H1 (cell line): ENCODE measurements around the gene LYZ. TPM values are rescaled to one million over a fixed set of nuclear protein-coding genes. Genes with fewer than 3 reads are reported as not detected.

ENCODE experiments used
- CTCF ChIA-PET: fragments of 300-600 bp; sonication (Branson Sonifier 250); formaldehyde crosslinking; loops from one replicate; lab custom pipeline; 2021; ENCODE audit not compliant: partially characterized antibody; lab: Charles Lee
- POLR2A ChIA-PET: fragments of 300-600 bp; sonication (Branson Sonifier 250); formaldehyde crosslinking; loops from one replicate; lab custom pipeline; 2021; ENCODE audit warnings: inconsistent platforms; ENCODE audit not compliant: partially characterized antibody; lab: Charles Lee
- DNase-seq, 2 experiments: peaks; one replicate each; pipeline versions ENCODE4 v3.0.0 to v3.0.0-alpha.2; 2010 to 2022; ENCODE audit warnings: low spot score in 2 of 2, low read depth in 1 of 2, mixed read lengths in 1 of 2
- FAIRE-seq: peaks from 2 replicates; lab custom pipeline; 2011; peaks lifted over from hg19 to GRCh38; lab: Jason Lieb, UNC
- H2AFZ ChIP-seq: 2 replicates; pipeline ENCODE4 v1.8.1; 2012; ENCODE audit warnings: low read length, inconsistent platforms
- H2AK5ac ChIP-seq: 2 replicates; pipeline ENCODE4 v1.6.1; 2013; ENCODE audit warnings: low read depth, low read length
- H2BK120ac ChIP-seq: replicated peaks from 2 replicates; pipeline ENCODE3; 2013; ENCODE audit warnings: low read depth, low read length, inconsistent platforms
- H2BK12ac ChIP-seq: 2 replicates; pipeline ENCODE4 v1.6.1; 2013; ENCODE audit warnings: low read depth, low read length
- H2BK15ac ChIP-seq: 2 replicates; pipeline ENCODE4 v1.6.1; 2013; ENCODE audit warnings: low read length
- H2BK20ac ChIP-seq: 2 replicates; pipeline ENCODE4 v1.6.1; 2013; ENCODE audit warnings: low read length
- H2BK5ac ChIP-seq: 2 replicates; pipeline ENCODE4 v1.6.1; 2013; ENCODE audit warnings: low read depth, low read length
- H3K14ac ChIP-seq: 2 replicates; pipeline ENCODE4 v1.6.1; 2013; ENCODE audit warnings: inconsistent platforms; ENCODE audit not compliant: insufficient read length
- H3K18ac ChIP-seq: 2 replicates; pipeline ENCODE4 v1.6.1; 2013; ENCODE audit warnings: low read length; ENCODE audit errors: extremely low read depth
- H3K23ac ChIP-seq: 2 replicates; pipeline ENCODE4 v1.6.1; 2013; ENCODE audit warnings: inconsistent platforms; ENCODE audit not compliant: insufficient read length
- H3K23me2 ChIP-seq: 2 replicates; pipeline ENCODE4 v1.6.1; 2013; ENCODE audit warnings: low read depth, low read length
- H3K27ac ChIP-seq: 2 replicates; pipeline ENCODE4 v1.6.1; 2011; ENCODE audit warnings: low read depth, low read length, inconsistent platforms
- H3K27me3 ChIP-seq, 4 experiments: replicated peaks in 1 of 4; 1 replicate in 1 of 4; 2 replicates in 3 of 4; pipeline versions ENCODE4 v1.6.1 to v1.8.1; 2011 to 2013; ENCODE audit warnings: low read length in 3 of 4, mild to moderate bottlenecking in 3 of 4, inconsistent platforms in 2 of 4, mixed read lengths in 2 of 4, moderate library complexity in 1 of 4; ENCODE audit not compliant: control insufficient read depth in 3 of 4, insufficient read depth in 3 of 4; ENCODE audit errors: extremely low read depth in 1 of 4
- H3K36me3 ChIP-seq, 4 experiments: 2 replicates each; pipeline versions ENCODE4 v1.6.1 to v1.8.1; 2011 to 2013; ENCODE audit warnings: mild to moderate bottlenecking in 4 of 4, low read length in 3 of 4, moderate library complexity in 2 of 4, control low read depth in 1 of 4, inconsistent platforms in 1 of 4; ENCODE audit not compliant: insufficient read depth in 4 of 4, control insufficient read depth in 2 of 4
- H3K4ac ChIP-seq: replicated peaks from 2 replicates; pipeline ENCODE3; 2013; ENCODE audit warnings: low read length, low read depth, mixed read lengths, inconsistent platforms; ENCODE audit not compliant: insufficient read length
- H3K4me1 ChIP-seq, 4 experiments: replicated peaks in 1 of 4; 1 replicate in 1 of 4; 2 replicates in 3 of 4; pipeline versions ENCODE4 v1.6.1 to v1.8.1; 2011 to 2013; ENCODE audit warnings: low read length in 3 of 4, inconsistent platforms in 2 of 4, mixed read lengths in 1 of 4; ENCODE audit not compliant: insufficient read depth in 4 of 4, control insufficient read depth in 3 of 4
- H3K4me2 ChIP-seq, 2 experiments: 2 replicates each; pipeline versions ENCODE4 v1.6.1 to v1.8.1; 2011 to 2013; ENCODE audit warnings: low read depth in 2 of 2, low read length in 2 of 2, control low read depth in 1 of 2, inconsistent platforms in 1 of 2, mild to moderate bottlenecking in 1 of 2; ENCODE audit not compliant: insufficient read depth in 1 of 2
- H3K4me3 ChIP-seq, 4 experiments: fragments of 200-600, 300-600 bp in 1 of 4; sonication (generic), shearing (Covaris generic), sonication (Bioruptor Twin) in 1 of 4; 2 replicates each; pipeline versions ENCODE4 v1.5.1 to v1.8.1; 2011 to 2016; ENCODE audit warnings: low read length in 4 of 4, low read depth in 3 of 4, control low read depth in 2 of 4, inconsistent platforms in 2 of 4, mild to moderate bottlenecking in 2 of 4, mixed read lengths in 1 of 4, moderate library complexity in 1 of 4; ENCODE audit not compliant: insufficient read depth in 2 of 4; ENCODE audit errors: extremely low read depth in 1 of 4
- H3K56ac ChIP-seq: replicated peaks from 2 replicates; pipeline ENCODE3; 2013; ENCODE audit warnings: low read depth, mild to moderate bottlenecking, mixed read lengths, low read length, inconsistent platforms; ENCODE audit not compliant: insufficient read length
- H3K79me1 ChIP-seq: 2 replicates; pipeline ENCODE4 v1.6.1; 2013; ENCODE audit warnings: low read depth, low read length, control low read depth
- H3K79me2 ChIP-seq, 2 experiments: 2 replicates each; pipeline versions ENCODE4 v1.6.1 to v1.8.1; 2012 to 2013; ENCODE audit warnings: low read length in 2 of 2, mild to moderate bottlenecking in 2 of 2, inconsistent platforms in 1 of 2; ENCODE audit not compliant: insufficient read depth in 2 of 2, control insufficient read depth in 1 of 2
- H3K9ac ChIP-seq, 4 experiments: replicated peaks in 1 of 4; 1 replicate in 1 of 4; 2 replicates in 3 of 4; pipeline versions ENCODE4 v1.6.1 to v1.8.1; 2011 to 2013; ENCODE audit warnings: low read depth in 3 of 4, low read length in 3 of 4, control low read depth in 2 of 4, mild to moderate bottlenecking in 2 of 4, moderate library complexity in 2 of 4, inconsistent platforms in 1 of 4; ENCODE audit errors: extremely low read depth in 1 of 4
- H3K9me3 ChIP-seq, 2 experiments: 2 replicates each; pipeline versions ENCODE4 v1.6.1 to v1.8.1; 2012 to 2013; ENCODE audit warnings: mild to moderate bottlenecking in 2 of 2, moderate library complexity in 2 of 2, control low read depth in 1 of 2, inconsistent platforms in 1 of 2, low read depth in 1 of 2, low read length in 1 of 2, mixed read lengths in 1 of 2; ENCODE audit not compliant: insufficient read depth in 2 of 2
- H4K20me1 ChIP-seq, 2 experiments: replicated peaks in 1 of 2; 2 replicates each; pipeline versions ENCODE3 to v1.8.1; 2011 to 2013; ENCODE audit warnings: inconsistent platforms in 2 of 2, low read length in 2 of 2, mild to moderate bottlenecking in 1 of 2; ENCODE audit not compliant: insufficient read depth in 2 of 2, control insufficient read depth in 1 of 2
- H4K5ac ChIP-seq: 2 replicates; pipeline ENCODE4 v1.6.1; 2013; ENCODE audit warnings: low read length, low read depth, mixed read lengths, inconsistent platforms; ENCODE audit not compliant: insufficient read length
- H4K8ac ChIP-seq: 2 replicates; pipeline ENCODE4 v1.8.0; 2013; ENCODE audit warnings: mild to moderate bottlenecking, moderate library complexity, low read length, inconsistent platforms; ENCODE audit not compliant: insufficient read depth; ENCODE audit errors: extremely low read depth
- H4K91ac ChIP-seq: replicated peaks from 2 replicates; pipeline ENCODE3; 2013; ENCODE audit warnings: low read length, mixed read lengths, inconsistent platforms; ENCODE audit not compliant: insufficient read length
- BCL11A ChIP-seq, 2 experiments: IDR thresholded peaks; one replicate each; pipeline ENCODE4 v1.6.1; 2011; ENCODE audit warnings: low read depth in 2 of 2, low read length in 2 of 2, mild to moderate bottlenecking in 2 of 2
- CBX8 ChIP-seq: fragments of 300-800, 300-1000 bp; sonication (generic); IDR thresholded peaks from 2 replicates; pipeline ENCODE4 v1.7.1; 2016; ENCODE audit warnings: low read depth, low read length, borderline replicate concordance
- GABPA ChIP-seq: IDR thresholded peaks from 2 replicates; pipeline ENCODE4 v1.6.1; 2011; ENCODE audit warnings: mild to moderate bottlenecking, low read length, moderate library complexity, borderline replicate concordance; ENCODE audit not compliant: insufficient read depth
- RAD21 ChIP-seq, 2 experiments: IDR thresholded peaks in 1 of 2; conservative IDR thresholded peaks in 1 of 2; 2 replicates each; pipeline ENCODE4 v1.6.1; 2011; ENCODE audit warnings: low read depth in 2 of 2, low read length in 2 of 2, improper control_type of control experiment in 1 of 2, inconsistent platforms in 1 of 2, mild to moderate bottlenecking in 1 of 2, moderate library complexity in 1 of 2
- SIRT6 ChIP-seq: IDR thresholded peaks from one replicate; pipeline ENCODE4 v1.7.1; 2012; ENCODE audit warnings: low read length, inconsistent platforms
- polyA plus RNA-seq, 7 experiments: library from polyadenylated mRNA; depleted of rRNA in 3 of 7; stranded (reverse) in 5 of 7; unstranded in 2 of 7; fragments of >200 nt in 5 of 7; fragments of 200-250 nt in 2 of 7; gene quantifications; 1 replicate in 5 of 7; 2 replicates in 1 of 7; 4 replicates in 1 of 7; pipeline versions ENCODE4 v1.2.1 to v1.2.3, GENCODE V29; 2011 to 2013; ENCODE audit warnings: missing spikeins in 2 of 7, mixed read lengths in 2 of 7
- total RNA-seq: library from RNA; stranded (reverse); fragmentation: NEBNext Ultra II Directional; extraction: Animal tissue kit (Norgen Biotek cat#: 25700); gene quantifications from 2 replicates; pipeline ENCODE4 v1.2.1, GENCODE V29; 2021
- TF ChIP-seq, protein P1 (sequence below): IDR thresholded peaks from 2 replicates; pipeline ENCODE4 v1.6.1; 2011; ENCODE audit warnings: low read depth, mild to moderate bottlenecking, low read length; ENCODE audit not compliant: insufficient read depth

Gene LYZ
- total and polyA plus RNA-seq, 2 of the 8 experiments (the other 6 are each of a cell fraction or from before 2014, with no cell fraction given), result not detected

GRCh38 chr12:69338936-69339335 is 9.2 kb upstream of the LYZ start:
- no peak overlapping the region for H4K91ac ChIP-seq
- no peak overlapping the region for H2AFZ ChIP-seq
- H4K5ac ChIP-seq, result no peak overlapping the region
- ChIA-PET POLR2A (no interaction called here), CTCF (interaction anchor here (0.6 to 1.4 kb wide), 2 partner anchors 48 to 53 kb away, joined by 3 to 4 read pairs; no protein-coding TSS in a partner anchor)
- H3K27me3 ChIP-seq, result no peaks in the 10 kb centered on the region
- H3K4me3 ChIP-seq, result no peak overlapping the region
- H3K9me3 ChIP-seq, result no peaks in the 10 kb centered on the region
- H3K27ac ChIP-seq, result no peak overlapping the region
- TF ChIP-seq, protein P1, sequence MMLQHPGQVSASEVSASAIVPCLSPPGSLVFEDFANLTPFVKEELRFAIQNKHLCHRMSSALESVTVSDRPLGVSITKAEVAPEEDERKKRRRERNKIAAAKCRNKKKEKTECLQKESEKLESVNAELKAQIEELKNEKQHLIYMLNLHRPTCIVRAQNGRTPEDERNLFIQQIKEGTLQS, result no peak
- TF ChIP-seq GABPA, result no peak
- TF ChIP-seq BCL11A (IDR thresholded peaks at IDR 0.05; ENCODE audit: low read depth in 2 of 2, low read length in 2 of 2), result no peak
- TF ChIP-seq CBX8, result no peak
- TF ChIP-seq RAD21 (IDR thresholded peaks at IDR 0.05 in 1 of 2, conservative IDR thresholded peaks at IDR 0.05 in 1 of 2; ENCODE audit: low read depth in 2 of 2, low read length in 2 of 2), result no peak
- TF ChIP-seq SIRT6, result no peak
- FAIRE-seq, result no peak
- H3K79me1 ChIP-seq, result no peaks in the 10 kb centered on the region
- no peak overlapping the region for H3K4ac ChIP-seq
- H3K14ac ChIP-seq, result no peak overlapping the region
- H3K36me3 ChIP-seq, result no peaks in the 10 kb centered on the region
- no peak overlapping the region for H2BK120ac ChIP-seq
- H2BK20ac ChIP-seq, result no peak overlapping the region
- no peak for DNase-seq
- H3K23ac ChIP-seq, result no peak overlapping the region
- H3K18ac ChIP-seq, result no peak overlapping the region
- no peak overlapping the region for H3K4me2 ChIP-seq
- no peaks in the 10 kb centered on the region for H3K79me2 ChIP-seq
- H3K4me1 ChIP-seq, result no peaks in the 10 kb centered on the region
- H2BK12ac ChIP-seq, result no peak overlapping the region
- no peak overlapping the region for H3K9ac ChIP-seq
- H3K23me2 ChIP-seq, result no peaks in the 10 kb centered on the region
- H2AK5ac ChIP-seq, result no peak overlapping the region
- no peak overlapping the region for H3K56ac ChIP-seq
- no peak overlapping the region for H2BK15ac ChIP-seq
- no peaks in the 10 kb centered on the region for H4K20me1 ChIP-seq
- no peak overlapping the region for H4K8ac ChIP-seq
- no peak overlapping the region for H2BK5ac ChIP-seq
